ENCODE data around the gene MS4A13.
"Not testable (repeated sequence)": the region's sequence is repeated elsewhere in the genome, so short reads cannot be mapped to it uniquely, and the experiment has no call there.

The MS4A13 gene, protein sequence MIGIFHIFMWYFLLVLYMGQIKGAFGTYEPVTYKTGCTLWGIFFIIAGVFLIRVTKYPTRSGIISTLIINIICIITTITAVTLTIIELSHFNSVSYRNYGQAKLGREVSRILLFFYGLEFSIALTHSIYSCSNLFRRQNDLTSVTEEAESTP

DNA sequence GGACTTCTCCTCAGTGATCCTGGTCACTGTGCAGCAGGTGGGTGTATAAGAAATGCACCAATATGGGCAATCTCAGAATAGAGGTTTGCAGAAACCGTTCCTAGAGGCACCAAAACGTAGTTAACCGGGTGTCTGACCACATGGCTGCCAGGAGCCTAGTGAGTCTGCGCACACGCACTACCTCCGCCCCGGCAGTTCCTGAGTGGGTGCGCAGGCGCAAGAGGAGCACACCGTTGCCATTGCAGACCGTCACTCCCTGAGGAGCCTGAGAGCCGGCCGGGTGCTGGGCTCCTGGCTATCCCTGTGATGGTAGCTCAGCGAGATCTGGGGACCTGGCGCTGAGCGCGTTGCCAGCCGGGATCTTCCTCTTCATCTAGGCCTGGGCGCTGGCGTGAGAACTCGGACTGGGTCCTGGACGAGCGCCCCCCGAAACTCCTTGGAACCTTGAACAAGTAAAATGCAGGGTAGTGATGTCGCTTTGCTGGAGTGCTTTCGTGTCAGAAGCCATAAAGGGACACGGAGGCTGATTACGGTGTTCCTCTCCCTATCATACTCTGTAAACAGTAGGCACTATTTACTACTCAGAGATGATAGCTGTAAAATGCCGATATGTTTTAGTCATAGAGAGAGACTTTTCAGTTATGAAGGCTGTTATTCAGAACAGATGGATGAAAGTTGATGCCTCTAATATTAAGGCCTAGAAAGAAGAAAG lies at the start of gene MS4A13:
MS4A13 (plus strand) TSS at position 249 of the 712 bp plus-strand sequence. CDS start 2,692 bp downstream, outside the sequence.
- DNase-seq (ENCODE audit: low read depth in 2 of 2): no peak

GRCh38 chr11:60468829-60469228 lies 46.4 kb upstream of the MS4A13 start:
- DNase-seq (ENCODE audit: low read depth in 2 of 2): no peak

DNA sequence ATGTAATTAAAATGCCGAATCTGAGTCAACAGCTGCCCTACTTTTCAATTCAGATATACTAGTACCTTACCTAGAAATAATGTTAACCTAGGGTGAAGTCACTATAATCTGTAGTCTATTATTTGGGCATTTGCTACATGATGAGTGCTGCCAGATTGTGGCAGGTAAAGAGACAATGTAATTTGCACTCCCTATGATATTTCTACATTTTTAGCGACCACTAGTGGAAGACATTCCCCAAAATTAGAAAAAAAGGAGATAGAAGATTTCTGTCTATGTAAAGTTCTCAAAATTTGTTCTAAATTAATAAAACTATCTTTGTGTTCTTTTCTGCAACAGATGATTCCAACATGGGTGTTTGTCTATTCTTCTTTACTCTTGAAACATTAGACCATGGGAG lies 45.5 kb upstream of the MS4A13 start:
- DNase-seq (ENCODE audit: low read depth in 2 of 2): no peak

DNA sequence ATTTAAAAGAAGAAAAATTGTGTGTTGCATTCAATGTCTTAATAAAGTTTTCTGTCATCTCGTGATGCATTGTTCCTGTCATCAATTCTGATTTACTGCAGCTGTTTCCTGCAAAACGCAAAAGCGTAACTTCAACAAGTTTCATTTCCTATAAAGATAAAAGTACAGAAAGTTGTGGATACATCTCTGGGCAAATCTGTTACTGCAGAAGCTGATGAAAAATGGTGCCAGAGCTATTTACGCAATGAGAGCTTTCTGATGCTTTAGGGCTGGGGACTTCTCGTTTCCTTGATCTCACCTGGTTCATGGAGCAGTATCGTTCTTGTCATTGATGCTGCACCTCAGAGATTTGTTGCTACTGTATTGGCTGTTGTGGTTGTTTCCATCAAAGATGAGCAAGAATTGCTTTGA lies 38.2 kb upstream of the MS4A13 start:
- DNase-seq (ENCODE audit: low read depth in 2 of 2): no peak

DNA sequence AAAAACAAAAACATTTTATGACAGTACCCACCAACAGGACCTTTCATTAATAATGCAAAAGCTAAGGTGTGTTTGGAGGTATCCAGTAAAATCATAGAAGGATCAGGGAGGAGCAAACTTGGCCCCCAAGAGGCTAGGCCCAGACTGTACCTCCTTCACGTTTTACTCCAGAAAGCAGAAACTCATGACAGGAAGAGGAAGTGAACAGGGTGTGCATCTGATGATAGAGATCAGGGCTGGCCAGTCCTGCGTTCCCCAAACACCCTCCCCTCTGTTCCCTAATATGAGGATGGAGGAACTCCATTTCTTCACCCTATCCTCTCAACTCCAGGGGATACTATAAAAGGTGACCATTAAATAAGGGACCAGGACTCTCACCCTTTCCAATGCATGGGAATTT lies 32.8 kb upstream of the MS4A13 start:
- no peak for DNase-seq (ENCODE audit: low read depth in 2 of 2)

DNA sequence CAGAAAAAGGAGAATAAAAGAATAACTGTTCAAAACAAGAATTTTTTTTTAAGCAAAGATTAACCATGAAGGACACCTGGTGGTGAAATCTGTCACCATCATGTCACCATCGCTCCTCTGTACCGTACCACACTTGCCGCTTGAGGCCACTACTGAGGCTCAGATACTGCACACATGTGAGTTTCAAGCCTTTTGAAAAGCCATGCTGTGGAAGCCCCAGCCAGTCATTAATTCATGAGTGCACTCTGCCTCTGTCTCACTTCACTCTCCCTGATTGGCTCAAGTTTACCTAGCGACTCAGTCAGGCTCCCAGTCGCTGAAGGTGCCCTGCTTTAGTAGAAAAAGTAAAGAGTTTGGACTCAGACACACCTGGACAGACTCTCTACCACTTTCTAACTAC lies 29.2 kb upstream of the MS4A13 start:
- DNase-seq (ENCODE audit: low read depth in 2 of 2): no peak

GRCh38 chr11:60492488-60493009 lies 22.6 kb upstream of the MS4A13 start, which contains the start of gene MS4A12:
Gene MS4A12 (plus strand): TSS chr11:60492778. CDS start chr11:60497319, 4,541 bp downstream.
- no peak for DNase-seq (ENCODE audit: low read depth in 2 of 2)

DNA sequence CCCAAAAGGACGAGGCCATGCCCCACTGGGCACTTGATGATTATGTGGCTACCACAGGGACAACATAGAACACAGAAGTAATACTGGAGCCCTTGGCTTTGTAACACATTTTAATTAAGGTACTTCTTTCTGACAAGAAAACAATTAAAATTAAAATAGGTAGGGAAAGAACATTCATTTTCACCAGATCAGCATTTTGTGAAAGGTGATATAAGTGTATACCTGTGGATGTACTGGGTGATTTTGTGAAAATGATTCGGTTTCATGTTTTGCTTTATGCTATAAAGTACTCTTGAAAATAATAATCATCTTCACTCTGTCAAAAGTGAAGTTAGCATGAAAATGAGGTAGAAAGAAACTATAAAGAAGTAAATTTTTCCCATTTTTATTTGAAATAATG lies 21.7 kb upstream of the MS4A13 start:
- no peak for DNase-seq (ENCODE audit: low read depth in 2 of 2)

DNA sequence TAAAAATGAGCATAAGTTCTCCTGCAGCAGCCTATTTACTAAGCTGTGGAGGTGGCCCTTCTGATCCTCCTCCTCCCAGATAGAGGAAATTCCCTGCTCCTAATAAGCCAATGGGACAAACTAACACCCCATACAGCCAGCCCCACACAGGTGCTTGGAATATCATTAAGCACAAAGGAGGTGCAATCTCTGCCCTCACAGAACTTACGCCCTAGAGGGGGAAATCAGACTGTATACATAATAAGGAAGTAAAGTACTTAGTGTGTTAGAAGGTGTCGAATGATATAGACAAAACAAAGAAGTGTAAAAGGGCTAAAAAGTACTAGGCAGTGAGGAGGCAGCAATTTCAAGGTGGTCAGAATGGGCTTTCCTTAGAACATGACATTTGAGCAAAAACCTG lies 16.8 kb upstream of the MS4A13 start:
- DNase-seq (ENCODE audit: low read depth in 2 of 2): no peak

- DNase-seq (ENCODE audit: low read depth in 2 of 2): no peak
These were observed 16.3 kb upstream of the MS4A13 start for GRCh38 chr11:60498853-60499252.

DNA sequence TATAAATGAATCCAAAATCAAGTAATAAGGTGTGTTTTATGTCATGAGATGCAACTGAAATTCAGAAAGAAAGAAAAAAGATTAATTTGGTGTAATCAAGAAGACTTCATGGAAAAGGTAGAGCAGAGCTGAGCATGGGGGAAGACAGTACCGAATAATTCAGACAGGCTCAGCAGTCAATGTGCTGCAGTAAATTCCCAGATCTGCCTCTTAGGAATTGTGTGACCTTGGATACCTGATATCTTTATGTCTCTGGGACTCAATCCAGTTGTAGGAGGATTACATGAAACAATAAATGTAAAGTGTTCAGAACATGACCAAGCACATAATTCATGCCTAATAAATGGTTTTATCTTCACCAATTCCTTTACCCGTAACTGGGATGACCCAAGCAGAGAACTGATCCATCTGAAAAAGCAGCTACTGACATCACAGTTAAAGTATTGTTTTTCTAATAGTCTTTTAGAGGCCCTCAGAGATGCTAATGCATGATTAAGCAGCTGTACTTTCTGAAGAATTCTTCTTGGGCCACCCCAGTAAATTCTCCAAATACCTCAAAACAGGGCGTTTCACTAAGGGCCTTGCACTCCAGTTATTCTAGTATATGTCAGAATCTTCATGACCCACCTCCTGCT lies 14.8 kb upstream of the MS4A13 start:
- no peak for DNase-seq (ENCODE audit: low read depth in 2 of 2)

GRCh38 chr11:60502221-60502775 lies 12.9 kb upstream of the MS4A13 start:
- no peak for DNase-seq (ENCODE audit: low read depth in 2 of 2)

DNA sequence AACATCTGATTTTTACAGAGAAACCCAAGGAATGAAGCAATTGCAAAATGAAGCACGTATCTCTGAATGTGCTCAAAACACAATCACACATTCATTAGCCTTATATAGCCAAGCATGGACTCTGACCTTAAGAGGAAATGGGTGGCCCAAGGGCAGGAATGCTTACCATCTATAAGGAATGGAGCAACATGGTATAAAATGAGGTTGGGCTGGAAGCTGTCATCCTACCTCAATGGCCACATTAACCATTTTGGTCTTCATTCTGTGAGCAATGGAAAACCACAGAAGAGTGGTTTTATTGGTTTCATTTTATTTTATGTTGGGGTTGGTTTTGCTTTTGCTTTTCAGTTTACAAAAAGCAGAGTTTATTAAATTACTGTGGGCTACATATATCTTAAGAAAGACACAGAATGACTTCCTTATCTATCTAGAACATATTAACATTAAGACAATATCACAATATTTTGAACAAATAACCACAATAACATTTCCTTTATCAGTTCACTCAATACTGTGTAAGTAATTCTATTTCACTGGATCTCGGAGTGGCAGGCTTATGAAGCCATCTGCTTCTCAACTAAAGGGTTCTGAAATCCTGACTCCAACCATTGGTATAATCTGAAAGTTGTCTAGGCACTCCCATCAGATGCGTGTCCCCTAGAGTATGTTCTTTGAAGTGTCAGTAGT lies 10.8 kb upstream of the MS4A13 start:
- DNase-seq (ENCODE audit: low read depth in 2 of 2): no peak

DNA sequence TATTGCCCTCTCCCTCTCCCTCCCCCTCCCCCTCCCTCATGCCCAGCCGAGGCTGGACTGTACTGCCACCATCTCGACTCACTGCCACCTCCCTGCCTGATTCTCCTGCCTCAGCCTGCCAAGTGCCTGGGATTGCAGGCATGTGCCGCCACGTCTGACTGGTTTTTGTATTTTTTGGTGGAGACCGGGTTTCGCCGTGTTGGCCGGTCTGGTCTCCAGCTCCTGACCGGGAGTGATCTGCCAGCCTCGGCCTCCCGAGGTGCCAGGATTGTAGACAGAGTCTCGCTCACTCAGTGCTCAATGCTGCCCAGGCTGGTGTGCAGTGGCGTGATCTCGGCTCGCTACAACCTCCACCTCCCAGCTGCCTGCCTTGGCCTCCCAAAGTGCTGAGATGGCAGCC lies 5.6 kb upstream of the MS4A13 start:
- DNase-seq (ENCODE audit: low read depth in 2 of 2): not testable (repeated sequence)

GRCh38 chr11:60510209-60510608 lies 5.0 kb upstream of the MS4A13 start:
- not testable (repeated sequence) for DNase-seq (ENCODE audit: low read depth in 2 of 2)

DNA sequence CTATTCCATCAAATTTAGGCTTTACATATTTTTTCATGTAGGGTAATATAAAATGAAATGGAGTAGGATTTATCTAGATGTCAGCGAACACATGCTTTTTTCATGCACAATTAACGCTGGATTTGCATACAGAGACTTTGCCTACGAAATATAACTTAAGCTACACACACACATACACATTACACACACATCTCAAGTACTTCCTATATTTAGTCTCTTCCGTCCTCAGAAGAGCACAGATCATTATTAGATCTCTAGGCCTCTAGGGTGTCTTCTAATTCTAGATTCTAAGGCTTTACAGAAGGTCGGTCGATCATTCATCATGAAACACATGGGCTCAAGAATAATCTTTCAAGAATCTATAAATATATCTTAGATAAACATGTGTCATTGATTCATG lies 3.8 kb upstream of the MS4A13 start:
- no peak for DNase-seq (ENCODE audit: low read depth in 2 of 2)

- DNase-seq (ENCODE audit: low read depth in 2 of 2): no peak
These were observed 2.5 kb upstream of the MS4A13 start for GRCh38 chr11:60512651-60513225.

DNA sequence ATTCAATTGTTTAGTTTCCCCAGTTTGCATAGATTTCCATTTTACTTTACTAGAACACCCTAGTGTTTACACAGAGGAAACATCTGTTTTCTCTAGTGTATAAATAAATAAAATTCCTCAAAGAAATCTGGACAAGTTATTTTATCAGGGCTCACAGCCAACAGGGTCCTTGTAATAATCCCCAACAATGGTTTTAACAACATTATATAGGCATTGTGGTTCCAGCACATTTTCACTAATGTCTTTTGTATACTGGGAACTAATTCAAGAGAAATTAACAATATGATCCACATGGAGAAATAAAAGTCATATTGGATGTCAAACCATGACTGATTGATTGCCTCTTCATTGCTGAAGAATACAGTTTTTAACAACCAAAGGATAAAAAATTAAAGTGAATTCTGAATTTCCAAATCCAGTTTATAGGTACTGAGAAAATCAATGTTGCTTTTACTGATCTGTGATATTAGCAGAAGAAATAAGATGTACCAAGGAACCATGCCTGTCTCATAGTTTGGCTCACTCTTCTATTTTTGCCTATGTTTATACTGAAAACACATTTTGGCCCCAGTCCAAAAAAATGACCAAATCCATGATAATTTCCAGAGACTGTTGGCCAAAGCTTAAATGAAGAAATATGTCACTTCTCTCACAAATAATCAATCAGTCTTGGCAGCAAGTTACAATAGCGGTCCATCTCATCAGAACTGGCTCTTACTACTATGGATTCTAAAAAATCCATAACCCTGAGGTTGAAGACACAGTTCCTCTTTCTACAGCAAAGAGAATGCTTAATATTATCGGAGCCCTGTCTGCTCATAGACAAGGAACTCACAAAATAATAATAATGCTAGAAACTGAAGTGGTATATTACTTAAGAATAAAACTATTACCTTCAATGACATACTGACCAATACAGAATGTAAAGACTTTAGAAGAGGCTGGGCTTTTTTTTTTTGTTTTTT lies 1.4 kb upstream of the MS4A13 start:
- no peak for DNase-seq (ENCODE audit: low read depth in 2 of 2)

GRCh38 chr11:60528465-60528864 lies 13.3 kb downstream of the MS4A13 start:
- DNase-seq (ENCODE audit: low read depth in 2 of 2): no peak

DNA sequence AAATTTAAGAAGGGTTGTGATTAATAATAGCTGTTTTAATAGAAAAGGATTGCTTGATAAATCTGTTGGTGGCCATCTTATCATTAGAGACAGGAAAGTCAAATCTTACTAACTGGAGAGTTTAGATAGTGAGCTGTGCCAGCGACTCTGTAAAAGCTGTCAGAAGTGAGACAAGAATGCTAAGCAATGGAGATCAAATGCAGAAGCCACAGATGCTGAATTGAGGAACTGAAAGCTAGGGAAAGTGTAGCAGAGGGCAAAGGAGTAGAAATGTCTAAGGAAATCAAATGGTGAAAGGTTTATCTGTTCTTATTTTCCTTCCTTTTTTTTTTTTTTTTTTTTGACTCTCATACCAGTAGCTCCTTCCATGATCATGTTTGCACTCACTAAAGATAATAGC lies 13.7 kb downstream of the MS4A13 start:
- no peak for DNase-seq (ENCODE audit: low read depth in 2 of 2)
